Ascending aorta (tissue), 2 donors: ENCODE data around the gene FTHL17. TPM values are rescaled to one million over a fixed set of nuclear protein-coding genes. Genes with fewer than 3 reads are reported as not detected.

Experiments used
- DNase-seq, 2 donors: peaks; one replicate each; pipeline ENCODE4 v3.0.0-alpha.2; 2019; ENCODE audit warnings: low spot score in 2 of 2
- H3K27ac ChIP-seq, 2 donors: fragments of 200-600 bp; sonication (generic); one replicate each; pipeline ENCODE4 v1.5.1; 2016 to 2017; ENCODE audit warnings: mild to moderate bottlenecking in 1 of 2
- H3K27me3 ChIP-seq: fragments of 200-600 bp; sonication (generic); one replicate; pipeline ENCODE4 v1.5.1; 2017
- H3K36me3 ChIP-seq, 2 donors: fragments of 200-600 bp; sonication (generic); one replicate each; pipeline ENCODE4 v1.5.1; 2016
- H3K4me1 ChIP-seq, 2 donors: fragments of 200-600 bp; sonication (generic); one replicate each; pipeline ENCODE4 v1.5.1; 2016 to 2017; ENCODE audit warnings: mild to moderate bottlenecking in 1 of 2
- H3K4me3 ChIP-seq, 2 donors: fragments of 200-600 bp; sonication (generic); one replicate each; pipeline ENCODE4 v1.5.1; 2016 to 2017; ENCODE audit warnings: mild to moderate bottlenecking in 1 of 2
- H3K9me3 ChIP-seq, 2 donors: fragments of 200-600 bp; sonication (generic); one replicate each; pipeline ENCODE4 v1.5.1; 2016
- CTCF ChIP-seq, 3 experiments: fragments of 200-600 bp in 2 of 3; fragments of 450-650 bp in 1 of 3; sonication (generic) in 2 of 3; IDR thresholded peaks; one replicate each; pipeline ENCODE4 v1.5.1; 2016 to 2019; ENCODE audit warnings: antibody characterized with exemption in 3 of 3, mild to moderate bottlenecking in 1 of 3, moderate library complexity in 1 of 3
- intact Hi-C: fragments of 100-400 bp; cut with DNase I; formaldehyde crosslinking; loops from one replicate; pipeline ENCODE4 v1.15.1; 2023
- total RNA-seq: library from RNA; depleted of rRNA; stranded (reverse); fragments of >200 nt; gene quantifications from one replicate; pipeline ENCODE4 v1.1.0, GENCODE V29; 2016

Gene FTHL17
- total RNA-seq, 1 donor from 2014 or later: not detected

GRCh38 chrX:31110657-31111056 lies 38.8 kb upstream of the FTHL17 start:
- no peaks in the 10 kb centered on the region for H3K4me1 ChIP-seq
- H3K27ac ChIP-seq: no peak overlapping the region
- H3K4me3 ChIP-seq: no peak overlapping the region
- H3K36me3 ChIP-seq: no peaks in the 10 kb centered on the region
- DNase-seq: no peak
- no peaks in the 10 kb centered on the region for H3K27me3 ChIP-seq
- intact Hi-C loops: no loop called here
- TF ChIP-seq CTCF (IDR thresholded peaks at IDR 0.05): no peak
- no peaks in the 10 kb centered on the region for H3K9me3 ChIP-seq

- H3K27me3 ChIP-seq: no peaks in the 10 kb centered on the region
- H3K27ac ChIP-seq: no peak overlapping the region
- H3K4me1 ChIP-seq: no peaks in the 10 kb centered on the region
- TF ChIP-seq CTCF (IDR thresholded peaks at IDR 0.05): no peak
- no peak overlapping the region for H3K4me3 ChIP-seq
- intact Hi-C loops: no loop called here
- no peak for DNase-seq
- no peaks in the 10 kb centered on the region for H3K9me3 ChIP-seq
- no peaks in the 10 kb centered on the region for H3K36me3 ChIP-seq
Measured at GRCh38 chrX:31099536-31100090, 27.8 kb upstream of the FTHL17 start.

GRCh38 chrX:31098079-31098478 lies 26.2 kb upstream of the FTHL17 start:
- Histone ChIP-seq H3K36me3 (no peaks in the 10 kb centered on the region), H3K4me1 (no peaks in the 10 kb centered on the region), H3K27me3 (no peaks in the 10 kb centered on the region), H3K27ac (no peak overlapping the region), H3K4me3 (no peak overlapping the region), H3K9me3 (no peaks in the 10 kb centered on the region)
- no peak for DNase-seq
- intact Hi-C loops: no loop called here
- no peak for TF ChIP-seq CTCF (IDR thresholded peaks at IDR 0.05)

GRCh38 chrX:31093639-31093975 lies 21.8 kb upstream of the FTHL17 start:
- Histone ChIP-seq H3K27ac (no peak overlapping the region), H3K4me3 (no peak overlapping the region), H3K4me1 (no peaks in the 10 kb centered on the region), H3K36me3 (no peaks in the 10 kb centered on the region), H3K9me3 (no peaks in the 10 kb centered on the region), H3K27me3 (no peaks in the 10 kb centered on the region)
- DNase-seq: no peak
- intact Hi-C loops: no loop called here
- no peak for TF ChIP-seq CTCF (IDR thresholded peaks at IDR 0.05)

GRCh38 chrX:31092970-31093638 lies 21.3 kb upstream of the FTHL17 start:
- no peak for TF ChIP-seq CTCF (IDR thresholded peaks at IDR 0.05)
- H3K27me3 ChIP-seq: no peaks in the 10 kb centered on the region
- H3K27ac ChIP-seq: no peak overlapping the region
- H3K36me3 ChIP-seq: no peaks in the 10 kb centered on the region
- no peaks in the 10 kb centered on the region for H3K4me1 ChIP-seq
- H3K9me3 ChIP-seq: no peaks in the 10 kb centered on the region
- intact Hi-C loops: no loop called here
- no peak for DNase-seq
- no peak overlapping the region for H3K4me3 ChIP-seq

- TF ChIP-seq CTCF (IDR thresholded peaks at IDR 0.05): no peak
- H3K27ac ChIP-seq: no peak overlapping the region
- H3K27me3 ChIP-seq: no peaks in the 10 kb centered on the region
- no peaks in the 10 kb centered on the region for H3K9me3 ChIP-seq
- H3K4me3 ChIP-seq: no peak overlapping the region
- no peaks in the 10 kb centered on the region for H3K36me3 ChIP-seq
- no peak for DNase-seq
- intact Hi-C loops: no loop called here
- H3K4me1 ChIP-seq: no peaks in the 10 kb centered on the region
Measured at GRCh38 chrX:31092476-31092875, 20.6 kb upstream of the FTHL17 start.
